Tibial nerve (tissue), 3 donors: ENCODE data around the gene CYP11A1.
"Not testable (repeated sequence)": the region's sequence is repeated elsewhere in the genome, so short reads cannot be mapped to it uniquely, and the experiment has no call there.

Experiments used
- CTCF ChIP-seq, 5 experiments: fragments of 200-600 bp in 3 of 5; fragments of 450-650 bp in 2 of 5; sonication (generic) in 3 of 5; IDR thresholded peaks; one replicate each; pipeline ENCODE4 v1.5.1; 2016 to 2019; ENCODE audit warnings: antibody characterized with exemption in 5 of 5, mild to moderate bottlenecking in 3 of 5, moderate library complexity in 2 of 5
- POLR2A ChIP-seq, 2 donors: fragments of 450-650 bp; IDR thresholded peaks; one replicate each; pipeline ENCODE4 v1.6.1; 2017; ENCODE audit warnings: antibody characterized with exemption in 2 of 2, mild to moderate bottlenecking in 2 of 2, moderate library complexity in 2 of 2

GRCh38 chr15:74359376-74359775 lies 8.1 kb downstream of the CYP11A1 start:
- not testable (repeated sequence) for TF ChIP-seq POLR2A, CTCF (IDR thresholded peaks at IDR 0.05)
